GM23338 (cell line): ENCODE measurements around the gene WASF2. TPM values are rescaled to one million over a fixed set of nuclear protein-coding genes. Genes with fewer than 3 reads are reported as not detected.

Experiments used
- ATAC-seq: fragments of 200-7000 bp; cut with Tn5 transposase; 3 replicates; pipeline ENCODE4 v1.9.1; 2020
- DNase-seq: peaks from one replicate; pipeline ENCODE4 v3.0.0-alpha.2; 2015; ENCODE audit warnings: low spot score
- H2AFZ ChIP-seq: fragments of 200-600 bp; sonication (generic); 2 replicates; pipeline ENCODE4 v1.8.0; 2016; ENCODE audit warnings: antibody characterized with exemption, mild to moderate bottlenecking, moderate library complexity
- H3F3A ChIP-seq: fragments of 200-600 bp; sonication (generic); replicated peaks from 2 replicates; pipeline ENCODE4 v1.8.0; 2017; ENCODE audit warnings: antibody characterized with exemption, mixed run types, low read depth
- H3K27ac ChIP-seq: fragments of 200-600 bp; sonication (generic); 2 replicates; pipeline ENCODE4 v1.6.1; 2016; ENCODE audit warnings: low read depth
- H3K27me3 ChIP-seq: fragments of 200-600 bp; sonication (generic); 2 replicates; pipeline ENCODE4 v1.8.0; 2016; ENCODE audit warnings: mild to moderate bottlenecking, mixed run types, moderate library complexity; ENCODE audit not compliant: insufficient read depth
- H3K36me3 ChIP-seq: fragments of 200-600 bp; sonication (generic); 2 replicates; pipeline ENCODE4 v1.8.0; 2016; ENCODE audit warnings: mild to moderate bottlenecking; ENCODE audit not compliant: insufficient read depth
- H3K4me1 ChIP-seq: fragments of 200-600 bp; sonication (generic); 2 replicates; pipeline ENCODE4 v1.8.0; 2016; ENCODE audit warnings: mild to moderate bottlenecking, moderate library complexity; ENCODE audit not compliant: insufficient read depth
- H3K4me2 ChIP-seq: fragments of 200-600 bp; sonication (generic); 2 replicates; pipeline ENCODE4 v1.7.1; 2017; ENCODE audit warnings: mixed run types
- H3K4me3 ChIP-seq: fragments of 200-600 bp; sonication (generic); 2 replicates; pipeline ENCODE4 v1.6.1; 2016; ENCODE audit warnings: mixed run types
- H3K79me2 ChIP-seq: fragments of 200-600 bp; sonication (generic); replicated peaks from 2 replicates; pipeline ENCODE4 v1.8.0; 2017; ENCODE audit warnings: mild to moderate bottlenecking; ENCODE audit not compliant: insufficient read depth
- H3K9me2 ChIP-seq: fragments of 200-600 bp; sonication (generic); 2 replicates; pipeline ENCODE4 v1.8.0; 2017; ENCODE audit not compliant: insufficient read depth
- H4K20me1 ChIP-seq: fragments of 200-600 bp; sonication (generic); replicated peaks from 2 replicates; pipeline ENCODE4 v1.8.0; 2017; ENCODE audit warnings: mild to moderate bottlenecking; ENCODE audit not compliant: insufficient read depth
- H3K27ac Mint-ChIP-seq: 2 replicates; pipeline ENCODE4 v1.8.0; 2020; ENCODE audit warnings: inconsistent platforms, mild to moderate bottlenecking, moderate library complexity, mixed read lengths
- H3K27me3 Mint-ChIP-seq: 3 replicates; pipeline ENCODE4 v1.8.0; 2022; ENCODE audit warnings: low read depth, mild to moderate bottlenecking, moderate library complexity, mixed read lengths, inconsistent platforms; ENCODE audit not compliant: insufficient read depth, poor library complexity
- H3K36me3 Mint-ChIP-seq: 3 replicates; pipeline ENCODE4 v1.8.0; 2021; ENCODE audit warnings: low read depth, mild to moderate bottlenecking, inconsistent platforms, moderate library complexity, mixed read lengths
- H3K4me1 Mint-ChIP-seq: 3 replicates; pipeline ENCODE4 v1.8.0; 2020; ENCODE audit warnings: mild to moderate bottlenecking, inconsistent platforms, mixed read lengths
- H3K4me3 Mint-ChIP-seq: 3 replicates; pipeline ENCODE4 v1.8.0; 2021; ENCODE audit warnings: moderate library complexity, mild to moderate bottlenecking, inconsistent platforms, mixed read lengths
- H3K9me3 Mint-ChIP-seq: 3 replicates; pipeline ENCODE4 v1.8.0; 2020; ENCODE audit warnings: moderate library complexity, mild to moderate bottlenecking, inconsistent platforms, mixed read lengths
- CREB1 ChIP-seq: fragments of 250-450 bp; sonication (Bioruptor Pico); IDR thresholded peaks from 2 replicates; pipeline ENCODE4 v1.5.0; 2020; ENCODE audit warnings: low read depth, mild to moderate bottlenecking, moderate library complexity
- CTCF ChIP-seq, 2 experiments: fragments of 200-600 bp in 1 of 2; sonication (generic) in 1 of 2; conservative IDR thresholded peaks; 2 replicates each; pipeline versions ENCODE4 v1.5.1 to v1.6.1; 2016 to 2017; ENCODE audit warnings: antibody characterized with exemption in 2 of 2, low read depth in 2 of 2, mild to moderate bottlenecking in 2 of 2, moderate library complexity in 1 of 2
- ETS1 ChIP-seq: IDR thresholded peaks from 2 replicates; pipeline ENCODE4 v1.6.1; 2016; ENCODE audit warnings: antibody characterized with exemption
- EZH2 ChIP-seq: fragments of 200-600 bp; sonication (generic); IDR thresholded peaks from one replicate; pipeline ENCODE4 v1.8.0; 2017; ENCODE audit warnings: antibody characterized with exemption, mild to moderate bottlenecking, low read depth; ENCODE audit not compliant: unreplicated experiment
- NANOG ChIP-seq: IDR thresholded peaks from 2 replicates; pipeline ENCODE4 v1.6.1; 2016; ENCODE audit warnings: antibody characterized with exemption, borderline replicate concordance
- REST ChIP-seq: IDR thresholded peaks from one replicate; pipeline ENCODE4 v1.6.1; 2018; ENCODE audit warnings: antibody characterized with exemption; ENCODE audit not compliant: unreplicated experiment
- ZNF331 ChIP-seq: fragments of 250-450 bp; sonication (Bioruptor Pico); IDR thresholded peaks from 2 replicates; pipeline ENCODE4 v1.5.0; 2020; ENCODE audit warnings: low read depth, mild to moderate bottlenecking, moderate library complexity
- ZNF462 ChIP-seq: fragments of 250-450 bp; sonication (Bioruptor Pico); IDR thresholded peaks from 2 replicates; pipeline ENCODE4 v1.5.0; 2020; ENCODE audit warnings: mild to moderate bottlenecking, moderate library complexity
- polyA plus RNA-seq: library from polyadenylated mRNA; unstranded; fragments of >200 nt; fragmentation: Nextera tagmentation; extraction: Ambion mirVana; gene quantifications from 2 replicates; pipeline ENCODE4 v1.2.1, GENCODE V29; 2016
- total RNA-seq: library from RNA; depleted of rRNA; stranded (reverse); fragments of >200 nt; shearing (Covaris generic); gene quantifications from 2 replicates; pipeline ENCODE4 v1.2.3, GENCODE V29; 2014

The WASF2 gene
- total and polyA plus RNA-seq, 2 experiments from 2014 or later: 40.9 to 95.6 TPM

- Mint-ChIP-seq H3K27ac (no peak overlapping the region), H3K9me3 (no peaks in the 10 kb centered on the region; the same call in 2 of the 3 replicates), H3K4me1 (peaks cover 64% of the 10 kb centered on the region), H3K27me3 (peaks cover 19% of the 10 kb centered on the region), H3K36me3 (peaks cover 8% of the 10 kb centered on the region), H3K4me3 (peak overlapping the region; percentile 5; the same call in 1 of the 3 replicates)
- no peak for DNase-seq
- H3F3A ChIP-seq: peaks cover 29% of the 10 kb centered on the region
- H3K4me2 ChIP-seq: no peak overlapping the region
- no peaks in the 10 kb centered on the region for H3K9me2 ChIP-seq
- no peak for ATAC-seq
- H3K27ac ChIP-seq: no peak overlapping the region
- no peak for TF ChIP-seq ETS1
- no peak for TF ChIP-seq CTCF (conservative IDR thresholded peaks at IDR 0.05; ENCODE audit: low read depth in 2 of 2)
- no peak for TF ChIP-seq ZNF462 (CRISPR knock-in tag)
- TF ChIP-seq EZH2: no peak
- no peak for TF ChIP-seq CREB1
- no peak for TF ChIP-seq REST
- no peak for TF ChIP-seq ZNF331 (CRISPR knock-in tag)
- TF ChIP-seq NANOG: no peak
- no peaks in the 10 kb centered on the region for H4K20me1 ChIP-seq
- H3K27me3 ChIP-seq: peaks cover 7% of the 10 kb centered on the region; the same call in 1 of the 2 replicates
- H2AFZ ChIP-seq: no peak overlapping the region
- H3K4me3 ChIP-seq: no peak overlapping the region
- H3K36me3 ChIP-seq: no peaks in the 10 kb centered on the region
- no peaks in the 10 kb centered on the region for H3K79me2 ChIP-seq
- H3K4me1 ChIP-seq: peaks cover 36% of the 10 kb centered on the region
These were observed 39.7 kb upstream of the WASF2 start for GRCh38 chr1:27529704-27530018.
